GM10266 (cell line): ENCODE results near the gene DGAT2.

ENCODE experiments used
- DNase-seq: peaks from one replicate; pipeline ENCODE4 v3.0.0; 2012; ENCODE audit errors: extremely low spot score
- CTCF ChIP-seq: IDR thresholded peaks from 2 replicates; pipeline ENCODE4 v1.5.1; 2012; ENCODE audit warnings: mild to moderate bottlenecking, low read depth; ENCODE audit not compliant: control insufficient read depth, insufficient read depth; ENCODE audit errors: missing control alignments

The DGAT2 gene

GRCh38 chr11:75760710-75761493 is 7.7 kb upstream of the DGAT2 start:
- DNase-seq: no peak
- TF ChIP-seq CTCF: no peak

GRCh38 chr11:75762158-75762557 is 6.4 kb upstream of the DGAT2 start:
- no peak for DNase-seq
- TF ChIP-seq CTCF: no peak

- TF ChIP-seq CTCF: no peak
- no peak for DNase-seq
Measured at GRCh38 chr11:75762885-75763284, 5.7 kb upstream of the DGAT2 start.

GRCh38 chr11:75763846-75764245 is 4.7 kb upstream of the DGAT2 start:
- DNase-seq: no peak
- TF ChIP-seq CTCF: no peak

GRCh38 chr11:75765116-75765515 is 3.5 kb upstream of the DGAT2 start:
- no peak for TF ChIP-seq CTCF

GRCh38 chr11:75766443-75767227 is 1.9 kb upstream of the DGAT2 start:
- DNase-seq: peak; percentile 71
- no peak for TF ChIP-seq CTCF

More at GRCh38 chr11:75765116-75765515, 3.5 kb upstream of the DGAT2 start:
- no peak for DNase-seq

- DNase-seq: no peak
- no peak for TF ChIP-seq CTCF
Measured at GRCh38 chr11:75767228-75767572, 1.4 kb upstream of the DGAT2 start.
